HEK293 (cell line): ENCODE data around the gene EDC3.

Experiments used
- BCL11B ChIP-seq: fragments of 450-650 bp; formaldehyde crosslinking; IDR thresholded peaks from 2 replicates; pipeline ENCODE4 v1.5.1; 2016; ENCODE audit warnings: low read depth, missing biosample characterization, missing genetic modification characterization
- EGR2 ChIP-seq: fragments of 450-650 bp; formaldehyde crosslinking; IDR thresholded peaks from 2 replicates; pipeline ENCODE4 v1.5.1; 2016; ENCODE audit warnings: low read depth, missing biosample characterization, missing genetic modification characterization
- GFI1B ChIP-seq: fragments of 450-650 bp; formaldehyde crosslinking; IDR thresholded peaks from 2 replicates; pipeline ENCODE4 v1.5.1; 2016; ENCODE audit warnings: missing biosample characterization, missing genetic modification characterization
- GLI4 ChIP-seq: fragments of 450-650 bp; formaldehyde crosslinking; IDR thresholded peaks from 2 replicates; pipeline ENCODE4 v1.5.1; 2016; ENCODE audit warnings: missing biosample characterization, missing genetic modification characterization
- HOXD13 ChIP-seq: sonication (generic); formaldehyde crosslinking; IDR thresholded peaks from 2 replicates; pipeline ENCODE4 v1.8.0; 2022; ENCODE audit warnings: missing genetic modification reagents, borderline replicate concordance
- KLF10 ChIP-seq: fragments of 450-650 bp; IDR thresholded peaks from 2 replicates; pipeline ENCODE4 v1.5.1; 2018; ENCODE audit warnings: missing biosample characterization, mild to moderate bottlenecking, missing genetic modification characterization
- KLF16 ChIP-seq: fragments of 450-650 bp; formaldehyde crosslinking; IDR thresholded peaks from 2 replicates; pipeline ENCODE4 v1.5.1; 2017; ENCODE audit warnings: missing biosample characterization, missing genetic modification characterization
- KLF9 ChIP-seq: fragments of 450-650 bp; formaldehyde crosslinking; IDR thresholded peaks from 2 replicates; pipeline ENCODE4 v1.5.1; 2016; ENCODE audit warnings: missing biosample characterization, missing genetic modification characterization, low read depth
- PRDM1 ChIP-seq: fragments of 450-650 bp; formaldehyde crosslinking; IDR thresholded peaks from 2 replicates; pipeline ENCODE4; 2016; ENCODE audit warnings: missing biosample characterization, missing genetic modification characterization
- RBAK ChIP-seq: fragments of 450-650 bp; formaldehyde crosslinking; IDR thresholded peaks from 2 replicates; pipeline ENCODE4 v1.5.1; 2016; ENCODE audit warnings: missing biosample characterization, missing genetic modification characterization
- YY1 ChIP-seq: fragments of 450-650 bp; formaldehyde crosslinking; IDR thresholded peaks from 2 replicates; pipeline ENCODE4 v1.5.1; 2018; ENCODE audit warnings: missing biosample characterization, missing genetic modification characterization
- YY2 ChIP-seq: fragments of 450-650 bp; formaldehyde crosslinking; IDR thresholded peaks from 2 replicates; pipeline ENCODE4 v1.5.1; 2016; ENCODE audit warnings: missing biosample characterization, missing genetic modification characterization
- ZBTB1 ChIP-seq: fragments of 450-650 bp; formaldehyde crosslinking; IDR thresholded peaks from 2 replicates; pipeline ENCODE4 v1.5.1; 2016; ENCODE audit warnings: missing biosample characterization, missing genetic modification characterization
- ZBTB26 ChIP-seq: fragments of 450-650 bp; formaldehyde crosslinking; optimal IDR thresholded peaks from 2 replicates; pipeline ENCODE3; 2016; ENCODE audit warnings: missing biosample characterization, mild to moderate bottlenecking, missing genetic modification characterization
- ZBTB8A ChIP-seq: fragments of 450-650 bp; formaldehyde crosslinking; IDR thresholded peaks from 2 replicates; pipeline ENCODE4 v1.5.1; 2016; ENCODE audit warnings: missing biosample characterization, missing genetic modification characterization
- ZFP37 ChIP-seq: fragments of 450-650 bp; formaldehyde crosslinking; IDR thresholded peaks from 2 replicates; pipeline ENCODE4 v1.5.1; 2016; ENCODE audit warnings: missing biosample characterization, missing genetic modification characterization
- ZFP41 ChIP-seq: fragments of 450-650 bp; formaldehyde crosslinking; IDR thresholded peaks from 2 replicates; pipeline ENCODE4 v1.5.1; 2016; ENCODE audit warnings: missing biosample characterization, missing genetic modification characterization, borderline replicate concordance
- ZNF10 ChIP-seq: fragments of 450-650 bp; formaldehyde crosslinking; IDR thresholded peaks from 2 replicates; pipeline ENCODE4 v1.5.1; 2017; ENCODE audit warnings: missing biosample characterization, missing genetic modification characterization
- ZNF157 ChIP-seq: fragments of 450-650 bp; formaldehyde crosslinking; IDR thresholded peaks from 2 replicates; pipeline ENCODE4 v1.5.1; 2016; ENCODE audit warnings: missing biosample characterization, missing genetic modification characterization
- ZNF16 ChIP-seq: fragments of 450-650 bp; formaldehyde crosslinking; IDR thresholded peaks from 2 replicates; pipeline ENCODE4 v1.5.1; 2016; ENCODE audit warnings: low read depth, missing biosample characterization, missing genetic modification characterization
- ZNF174 ChIP-seq: fragments of 450-650 bp; formaldehyde crosslinking; IDR thresholded peaks from 2 replicates; pipeline ENCODE4 v1.5.0; 2017; ENCODE audit warnings: missing biosample characterization, mild to moderate bottlenecking, missing genetic modification characterization
- ZNF175 ChIP-seq: fragments of 450-650 bp; formaldehyde crosslinking; IDR thresholded peaks from 2 replicates; pipeline ENCODE4 v1.5.1; 2016; ENCODE audit warnings: missing biosample characterization, missing genetic modification characterization
- ZNF214 ChIP-seq: fragments of 450-650 bp; formaldehyde crosslinking; IDR thresholded peaks from 2 replicates; pipeline ENCODE4 v1.5.1; 2017; ENCODE audit warnings: missing biosample characterization, mild to moderate bottlenecking, missing genetic modification characterization, borderline replicate concordance
- ZNF223 ChIP-seq: fragments of 450-650 bp; formaldehyde crosslinking; IDR thresholded peaks from 2 replicates; pipeline ENCODE4 v1.5.1; 2016; ENCODE audit warnings: missing biosample characterization, missing genetic modification characterization
- ZNF292 ChIP-seq: fragments of 450-650 bp; formaldehyde crosslinking; IDR thresholded peaks from 2 replicates; pipeline ENCODE4 v1.5.1; 2016; ENCODE audit warnings: low read depth, missing biosample characterization, missing genetic modification characterization, borderline replicate concordance
- ZNF302 ChIP-seq: fragments of 450-650 bp; formaldehyde crosslinking; IDR thresholded peaks from 2 replicates; pipeline ENCODE4 v1.5.1; 2016; ENCODE audit warnings: missing biosample characterization, missing genetic modification characterization, low read depth
- ZNF341 ChIP-seq: fragments of 450-650 bp; formaldehyde crosslinking; IDR thresholded peaks from 2 replicates; pipeline ENCODE4; 2016; ENCODE audit warnings: low read depth, missing biosample characterization, missing genetic modification characterization
- ZNF37A ChIP-seq: fragments of 450-650 bp; IDR thresholded peaks from 2 replicates; pipeline ENCODE4 v1.5.1; 2018; ENCODE audit warnings: missing biosample characterization, missing genetic modification characterization
- ZNF404 ChIP-seq: fragments of 450-650 bp; formaldehyde crosslinking; IDR thresholded peaks from 2 replicates; pipeline ENCODE4 v1.5.1; 2017; ENCODE audit warnings: missing biosample characterization, missing genetic modification characterization
- ZNF423 ChIP-seq: fragments of 450-650 bp; formaldehyde crosslinking; IDR thresholded peaks from 2 replicates; pipeline ENCODE4 v1.5.1; 2016; ENCODE audit warnings: missing biosample characterization, missing genetic modification characterization
- ZNF513 ChIP-seq: fragments of 450-650 bp; IDR thresholded peaks from 2 replicates; pipeline ENCODE4 v1.5.1; 2018; ENCODE audit warnings: missing biosample characterization, missing genetic modification characterization
- ZNF514 ChIP-seq: fragments of 450-650 bp; formaldehyde crosslinking; IDR thresholded peaks from 2 replicates; pipeline ENCODE4 v1.5.1; 2016; ENCODE audit warnings: missing biosample characterization, missing genetic modification characterization
- ZNF549 ChIP-seq: fragments of 450-650 bp; IDR thresholded peaks from 2 replicates; pipeline ENCODE4 v1.5.1; 2018; ENCODE audit warnings: missing biosample characterization, missing genetic modification characterization, mild to moderate bottlenecking, inconsistent platforms, moderate library complexity
- ZNF561 ChIP-seq: fragments of 450-650 bp; IDR thresholded peaks from 2 replicates; pipeline ENCODE4 v1.5.1; 2018; ENCODE audit warnings: missing biosample characterization, missing genetic modification characterization, borderline replicate concordance
- ZNF571 ChIP-seq: fragments of 450-650 bp; formaldehyde crosslinking; IDR thresholded peaks from 2 replicates; pipeline ENCODE4 v1.5.0; 2017; ENCODE audit warnings: missing biosample characterization, missing genetic modification characterization
- ZNF585B ChIP-seq: fragments of 450-650 bp; formaldehyde crosslinking; IDR thresholded peaks from 2 replicates; pipeline ENCODE4 v1.5.1; 2016; ENCODE audit warnings: missing biosample characterization, missing genetic modification characterization
- ZNF623 ChIP-seq: fragments of 450-650 bp; formaldehyde crosslinking; IDR thresholded peaks from 2 replicates; pipeline ENCODE4 v1.5.1; 2016; ENCODE audit warnings: missing biosample characterization, missing genetic modification characterization
- ZNF654 ChIP-seq: fragments of 450-650 bp; formaldehyde crosslinking; IDR thresholded peaks from 2 replicates; pipeline ENCODE4 v1.5.1; 2016; ENCODE audit warnings: low read depth, missing biosample characterization, missing genetic modification characterization
- ZNF677 ChIP-seq: fragments of 450-650 bp; IDR thresholded peaks from 2 replicates; pipeline ENCODE4 v1.5.0; 2018; ENCODE audit warnings: missing biosample characterization, mild to moderate bottlenecking, missing genetic modification characterization, moderate library complexity
- ZNF76 ChIP-seq: fragments of 450-650 bp; formaldehyde crosslinking; IDR thresholded peaks from 2 replicates; pipeline ENCODE4; 2016; ENCODE audit warnings: low read depth, missing biosample characterization, missing genetic modification characterization, borderline replicate concordance
- ZNF776 ChIP-seq: fragments of 450-650 bp; formaldehyde crosslinking; IDR thresholded peaks from 2 replicates; pipeline ENCODE4 v1.5.0; 2017; ENCODE audit warnings: missing biosample characterization, missing genetic modification characterization, borderline replicate concordance
- ZSCAN30 ChIP-seq: fragments of 450-650 bp; IDR thresholded peaks from 2 replicates; pipeline ENCODE4 v1.5.1; 2018; ENCODE audit warnings: missing biosample characterization, mild to moderate bottlenecking, missing genetic modification characterization, moderate library complexity

Gene EDC3

GRCh38 chr15:74614744-74615507 is 80.9 kb downstream of the EDC3 start (continued):
- TF ChIP-seq PRDM1 (tag by site-specific recombination) = no peak
- TF ChIP-seq YY1 (tag by site-specific recombination) = no peak; the same call in 1 of the 2 replicates
- peak; percentile 12 for TF ChIP-seq ZNF423 (tag by site-specific recombination)
- no peak; the same call in 1 of the 2 replicates for TF ChIP-seq ZNF513 (tag by site-specific recombination)
- TF ChIP-seq ZNF302 = no peak
- TF ChIP-seq ZNF175 (tag by site-specific recombination) = no peak
- TF ChIP-seq GFI1B = no peak
- peak; percentile 78 for TF ChIP-seq BCL11B (tag by site-specific recombination)
- no peak; the same call in 1 of the 2 replicates for TF ChIP-seq ZNF585B
- TF ChIP-seq ZNF776 (tag by site-specific recombination) = no peak
- no peak for TF ChIP-seq ZNF174 (tag by site-specific recombination)
- TF ChIP-seq ZNF571 (tag by site-specific recombination) = no peak
- TF ChIP-seq GLI4 (tag by site-specific recombination) = no peak
- TF ChIP-seq ZNF404 (tag by site-specific recombination) = no peak
- TF ChIP-seq ZNF223 = no peak
- peak; percentile 82; the same call in 1 of the 2 replicates for TF ChIP-seq ZSCAN30
- TF ChIP-seq ZBTB1 (tag by site-specific recombination) = peak; percentile 33; the same call in 1 of the 2 replicates
- no peak for TF ChIP-seq ZNF37A (tag by site-specific recombination)
- TF ChIP-seq ZNF654 = no peak
- no peak for TF ChIP-seq ZNF292 (tag by site-specific recombination)
- TF ChIP-seq ZNF214 = no peak
- no peak for TF ChIP-seq YY2
- TF ChIP-seq EGR2 (tag by site-specific recombination) = peak; percentile 69
- TF ChIP-seq HOXD13 = no peak
- no peak for TF ChIP-seq ZNF16 (tag by site-specific recombination)
- no peak for TF ChIP-seq ZNF677 (tag by site-specific recombination)
- TF ChIP-seq ZFP37 (tag by site-specific recombination) = no peak
- TF ChIP-seq KLF10 (tag by site-specific recombination) = peak; percentile 93
- TF ChIP-seq KLF9 = peak; percentile 93
- peak; percentile 17; the same call in 1 of the 2 replicates for TF ChIP-seq ZNF76 (tag by site-specific recombination)
- no peak for TF ChIP-seq ZNF514 (tag by site-specific recombination)
- TF ChIP-seq ZFP41 (tag by site-specific recombination) = no peak
- peak; percentile 40 for TF ChIP-seq ZBTB8A (tag by site-specific recombination)
- peak; percentile 81 for TF ChIP-seq ZNF341
- no peak for TF ChIP-seq ZNF10
- peak; percentile 36 for TF ChIP-seq ZNF623
- no peak for TF ChIP-seq ZNF157 (tag by site-specific recombination)
- peak; percentile 84 for TF ChIP-seq KLF16 (tag by site-specific recombination)
- TF ChIP-seq ZBTB26 = peak; percentile 97
- no peak for TF ChIP-seq ZNF549 (tag by site-specific recombination)
- no peak; the same call in 1 of the 2 replicates for TF ChIP-seq ZNF561 (tag by site-specific recombination)
- peak; percentile 34; the same call in 1 of the 2 replicates for TF ChIP-seq RBAK (tag by site-specific recombination)
